ENCODE results near the gene AICDA. TPM values are rescaled to one million over a fixed set of nuclear protein-coding genes. Genes with fewer than 3 reads are reported as not detected.

The AICDA gene
- total RNA-seq: not detected in 2 replicates

GRCh38 chr12:8612629-8613028, at the start of gene AICDA:
Gene AICDA (minus strand): TSS chr12:8612859. CDS start chr12:8612767, 92 bp downstream.

Other genes starting within 250 kb of the AICDA start
- gene CLEC6A, start 156.9 kb downstream of the AICDA start, total RNA-seq: not detected in 2 replicates
- gene CLEC4D, start 99.4 kb downstream of the AICDA start, total RNA-seq: not detected in 2 replicates
- gene CLEC4E, start 72.0 kb downstream of the AICDA start, total RNA-seq: not detected in 2 replicates
- 17.5 and 106 TPM in 2 replicates for gene MFAP5, start 50.0 kb upstream of the AICDA start, total RNA-seq
- 23.5 and 28.0 TPM in 2 replicates for gene RIMKLB, start 85.1 kb upstream of the AICDA start, total RNA-seq
- under 0.01 and 0.17 TPM in 2 replicates for gene A2ML1, start 209.8 kb upstream of the AICDA start, total RNA-seq

All from bronchial smooth muscle cell (primary cell).